Measurements from ENCODE around the gene RBM8A.
"Not testable (repeated sequence)": the region's sequence is repeated elsewhere in the genome, so short reads cannot be mapped to it uniquely, and the experiment has no call there.

RBM8A gene

GRCh38 chr1:145956361-145956760, 29.1 kb upstream of the RBM8A start:
- no peak for FAIRE-seq

- FAIRE-seq = no peak
Observed at GRCh38 chr1:145955436-145955835, 28.2 kb upstream of the RBM8A start.

GRCh38 chr1:145953861-145954260, 26.6 kb upstream of the RBM8A start:
- no peak for FAIRE-seq

- FAIRE-seq = no peak
Observed at GRCh38 chr1:145952903-145953302, 25.6 kb upstream of the RBM8A start.

- FAIRE-seq = no peak
Observed at GRCh38 chr1:145951526-145951925, 24.2 kb upstream of the RBM8A start.

DNA sequence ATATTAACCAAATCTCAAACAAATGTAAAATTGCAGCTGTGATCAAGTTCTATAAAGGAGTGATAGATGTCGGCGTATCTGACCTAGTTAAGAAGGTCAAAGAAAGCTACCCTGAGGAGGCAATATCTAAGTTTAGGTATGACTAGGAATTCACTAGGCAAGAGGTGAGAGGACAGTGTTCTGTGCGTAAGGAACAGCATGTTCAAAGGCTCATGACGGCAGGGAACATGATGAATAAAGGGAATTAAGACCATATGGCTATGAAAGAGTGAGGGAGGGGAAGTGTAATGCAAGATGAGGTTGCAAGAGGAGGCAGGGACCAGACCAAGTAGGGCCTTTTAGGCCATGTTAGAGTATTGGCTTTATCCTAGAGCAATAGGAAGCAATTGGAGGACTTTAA, 21.9 kb upstream of the RBM8A start:
- no peak for FAIRE-seq

- FAIRE-seq = no peak
Observed at GRCh38 chr1:145947551-145947950, 20.3 kb upstream of the RBM8A start.

GRCh38 chr1:145946477-145946986, 19.2 kb upstream of the RBM8A start:
- FAIRE-seq = no peak

- FAIRE-seq = no peak
Observed at GRCh38 chr1:145944532-145944931, 17.2 kb upstream of the RBM8A start.

- FAIRE-seq = no peak
Observed at GRCh38 chr1:145942871-145943270, 15.6 kb upstream of the RBM8A start.

DNA sequence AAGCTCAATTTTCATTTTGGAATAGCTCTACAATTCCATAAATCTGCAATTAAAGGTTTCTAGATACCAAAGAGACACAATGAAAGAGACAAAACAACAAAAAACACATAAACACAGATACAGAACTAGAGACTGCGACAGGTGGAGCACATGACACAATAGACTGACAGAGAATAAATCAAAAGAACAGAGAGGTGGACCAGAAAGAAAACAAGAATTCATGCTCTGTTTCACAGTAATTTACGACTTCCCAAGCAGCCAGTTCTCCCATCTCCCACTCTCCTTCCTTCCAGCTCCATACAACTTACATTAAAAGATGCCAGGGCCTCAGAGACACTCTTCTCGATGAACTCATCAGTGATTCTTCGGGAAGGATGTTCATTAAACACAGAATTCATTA, 15.1 kb upstream of the RBM8A start:
- no peak for FAIRE-seq

DNA sequence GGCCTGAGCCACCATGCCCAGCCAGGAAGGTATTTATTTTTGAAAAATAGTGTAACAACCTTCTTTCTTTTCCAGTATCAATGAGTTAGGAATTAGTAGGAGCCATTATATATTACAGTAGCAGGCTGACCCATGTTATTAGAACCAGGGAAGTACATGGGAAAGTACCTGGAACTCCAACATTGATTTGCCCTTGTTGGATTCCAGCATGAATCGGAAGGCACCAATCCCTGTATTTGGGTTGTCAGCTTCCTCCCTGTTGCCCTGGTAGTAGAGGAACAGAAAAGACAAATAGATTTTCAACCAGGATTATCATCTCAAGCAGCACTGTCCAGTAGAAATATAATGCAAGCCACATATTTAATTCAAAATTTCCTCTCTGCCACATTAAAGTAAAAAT, 10.2 kb upstream of the RBM8A start:
- no peak for FAIRE-seq

DNA sequence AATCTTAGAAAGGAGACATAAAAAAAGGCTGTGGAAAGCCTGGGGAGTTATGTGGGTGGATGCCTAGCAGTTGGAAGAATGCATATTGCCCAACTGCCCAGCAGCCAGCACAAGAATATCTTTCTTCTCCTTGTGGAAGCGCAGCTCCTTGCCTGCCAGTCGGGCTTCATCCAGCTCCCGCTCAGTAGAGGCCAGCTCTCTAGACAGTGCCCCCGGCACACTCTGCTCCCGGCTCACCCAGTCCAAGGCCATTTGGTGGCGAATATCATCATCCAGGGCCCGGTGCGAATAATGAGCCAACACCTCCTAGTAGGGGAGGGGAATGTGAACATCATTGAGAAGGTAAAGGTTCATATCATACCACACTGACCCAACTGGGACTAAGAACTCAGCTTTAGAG, 9.0 kb upstream of the RBM8A start:
- no peak for FAIRE-seq

DNA sequence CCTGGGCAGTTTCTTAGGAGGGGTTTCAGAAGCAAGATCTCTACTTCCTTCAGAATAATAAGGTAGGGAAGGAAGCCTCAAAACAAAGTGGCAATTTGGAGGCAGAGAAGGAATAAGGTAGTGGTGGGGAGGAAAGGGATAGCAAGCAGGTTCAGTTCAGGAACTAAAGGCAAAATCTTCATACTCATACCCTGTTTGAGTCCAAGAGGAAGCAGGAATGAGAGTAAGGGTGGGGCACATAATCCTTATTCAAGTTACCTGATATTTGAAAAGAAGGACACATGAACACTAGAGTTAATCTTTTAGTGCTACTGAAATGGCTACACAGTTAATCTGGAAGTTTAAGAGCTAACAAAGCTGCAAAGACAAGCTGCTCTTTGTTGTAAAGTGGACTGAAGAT, 8.4 kb upstream of the RBM8A start:
- FAIRE-seq = no peak

DNA sequence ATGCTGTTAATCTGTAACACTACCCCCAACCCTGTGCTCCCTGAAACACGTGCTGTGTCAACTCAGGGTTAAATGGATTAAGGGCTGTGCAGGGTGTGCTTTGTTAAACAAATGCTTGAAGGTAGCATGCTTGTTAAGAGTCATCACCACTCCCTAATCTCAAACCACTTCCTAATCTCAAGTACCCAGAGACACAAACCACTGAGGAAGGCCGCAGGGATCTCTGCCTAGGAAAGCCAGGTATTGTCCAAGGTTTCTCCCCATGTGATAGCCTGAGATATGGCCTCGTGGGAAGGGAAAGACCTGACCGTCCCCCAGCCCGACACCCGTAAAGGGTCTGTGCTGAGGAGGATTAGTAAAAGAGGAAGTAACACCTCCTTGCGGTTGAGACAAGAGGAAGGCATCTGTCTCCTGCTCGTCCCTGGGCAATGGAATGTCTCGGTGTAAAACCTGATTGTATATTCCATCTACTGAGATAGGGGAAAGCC, 5.3 kb upstream of the RBM8A start:
- FAIRE-seq = not testable (repeated sequence)

DNA sequence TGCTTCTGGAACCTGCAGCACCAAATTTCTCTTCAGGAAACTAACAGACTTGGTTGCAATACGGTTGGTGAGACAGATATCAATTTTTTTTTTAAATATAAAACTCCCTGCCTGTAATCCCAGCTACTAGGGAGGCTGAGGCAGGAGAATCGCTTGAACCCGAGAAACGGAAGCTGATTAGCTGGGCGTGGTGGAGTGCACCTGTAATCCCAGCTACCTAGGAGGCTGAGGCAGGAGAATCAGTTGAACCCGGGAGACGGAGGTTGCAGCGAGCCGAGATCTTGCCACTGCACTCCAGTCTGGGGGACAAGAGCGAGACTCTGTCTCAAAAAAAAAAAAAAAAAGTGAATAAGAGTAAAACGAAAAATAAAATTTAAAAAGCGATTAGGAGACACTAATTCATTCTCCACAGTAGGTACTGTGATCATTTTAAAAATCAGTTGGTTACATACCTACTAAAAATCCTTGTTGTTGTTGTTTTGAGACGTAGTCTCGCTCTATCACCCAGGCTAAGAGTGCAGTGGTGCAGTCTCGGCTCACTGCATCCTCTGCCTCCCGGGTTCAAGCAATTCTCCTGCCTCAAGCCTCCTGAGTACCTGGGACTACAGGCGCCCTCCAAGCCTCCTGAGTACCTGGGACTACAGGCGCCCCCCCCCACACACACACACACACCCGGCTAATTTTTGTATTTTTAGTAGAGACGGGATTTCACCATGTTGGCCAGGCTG, 796 bp upstream of the RBM8A start:
- no peak for FAIRE-seq

DNA sequence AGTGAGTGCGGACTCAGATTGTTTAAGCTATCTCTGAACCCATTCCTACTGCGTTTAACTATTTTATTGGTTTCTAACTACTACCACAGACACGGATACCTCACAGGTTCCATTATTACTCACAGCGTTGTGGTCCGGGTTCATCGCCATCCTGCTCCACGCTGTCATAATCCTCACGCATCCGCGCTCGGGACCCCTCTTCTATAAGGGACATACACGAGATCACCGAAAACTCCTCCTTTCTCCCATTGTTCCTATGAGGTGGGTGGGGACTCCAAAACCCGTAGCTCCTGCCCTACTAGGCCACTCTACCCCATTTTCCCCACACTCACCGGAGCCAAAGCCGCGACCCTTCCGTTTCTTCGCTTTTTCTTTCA, 610 bp downstream of the RBM8A start:
- FAIRE-seq = no peak

DNA sequence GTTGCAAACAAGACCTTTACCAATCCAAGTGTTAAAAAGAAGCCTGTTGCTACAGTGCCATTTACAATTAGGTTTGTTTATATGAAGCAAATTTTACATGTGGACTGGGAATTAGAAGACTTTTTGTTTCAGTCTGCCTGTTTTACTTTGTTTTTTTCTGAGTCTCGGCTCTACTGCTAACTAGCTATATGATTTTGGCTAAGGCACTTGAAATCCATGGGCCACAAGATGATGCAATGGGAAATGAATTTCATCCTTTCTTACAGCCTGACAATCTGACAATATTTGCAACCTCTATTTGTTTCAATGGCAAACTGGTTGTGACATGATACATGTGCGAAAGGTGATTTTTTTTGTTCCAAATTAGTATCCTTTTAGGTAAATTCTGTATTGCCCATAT, 5.0 kb downstream of the RBM8A start:
- no peak for FAIRE-seq

DNA sequence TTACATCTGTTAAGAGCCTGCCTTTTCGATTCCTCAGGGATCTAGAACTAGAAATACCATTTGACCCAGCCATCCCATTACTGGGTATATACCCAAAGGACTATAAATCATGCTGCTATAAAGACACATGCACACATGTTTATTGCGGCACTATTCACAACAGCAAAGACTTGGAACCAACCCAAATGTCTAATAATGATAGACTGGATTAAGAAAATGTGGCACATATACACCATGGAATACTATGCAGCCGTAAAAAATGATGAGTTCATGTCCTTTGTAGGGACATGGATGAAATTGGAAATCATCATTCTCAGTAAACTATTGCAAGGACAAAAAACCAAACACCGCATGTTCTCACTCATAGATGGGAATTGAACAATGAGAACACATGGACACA, 7.0 kb downstream of the RBM8A start:
- not testable (repeated sequence) for FAIRE-seq

DNA sequence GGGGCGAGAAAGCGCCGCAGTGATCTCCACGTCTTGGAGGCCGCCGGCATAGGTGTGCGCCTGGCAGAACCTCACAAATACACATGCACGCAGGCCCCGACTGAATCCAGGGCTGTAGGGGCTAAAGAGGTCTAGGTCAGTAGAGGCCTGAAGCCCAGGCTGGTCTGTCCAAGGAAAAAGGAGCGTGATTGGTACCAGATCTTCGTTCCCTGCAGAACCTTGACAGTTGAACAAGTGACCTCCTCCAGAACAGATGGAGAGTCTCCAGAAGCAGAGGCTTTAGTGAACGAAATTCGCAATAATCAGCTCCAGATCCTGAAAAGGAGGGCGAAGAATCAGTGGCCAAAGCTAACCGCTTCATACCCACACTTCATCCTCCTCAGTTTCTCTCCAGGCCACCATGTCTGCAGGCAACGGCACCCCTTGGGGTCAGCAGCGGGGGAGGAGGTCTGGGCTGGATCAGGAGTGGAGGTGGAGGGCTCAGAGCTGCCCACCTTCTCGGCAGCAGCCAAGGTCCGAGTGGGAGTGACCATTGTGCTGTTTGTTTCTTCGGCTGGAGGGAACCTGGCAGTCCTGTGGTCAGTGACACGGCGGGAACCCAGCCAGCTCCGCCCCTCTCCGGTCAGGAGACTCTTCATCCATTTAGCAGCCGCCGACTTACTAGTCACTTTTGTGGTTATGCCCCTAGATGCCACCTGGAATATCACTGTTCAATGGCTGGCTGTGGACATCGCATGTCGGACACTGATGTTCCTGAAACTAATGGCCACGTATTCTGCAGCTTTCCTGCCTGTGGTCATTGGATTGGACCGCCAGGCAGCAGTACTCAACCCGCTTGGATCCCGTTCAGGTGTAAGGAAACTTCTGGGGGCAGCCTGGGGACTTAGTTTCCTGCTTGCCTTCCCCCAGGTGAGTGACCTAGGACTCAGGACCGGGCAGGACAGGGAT, 8.0 kb downstream of the RBM8A start:
- FAIRE-seq = no peak

GRCh38 chr1:145918144-145918991, 8.9 kb downstream of the RBM8A start, which contains the start of gene PEX11B:
TSS of gene PEX11B (minus strand) at chr1:145918717. CDS start at chr1:145918688, 29 bp downstream.
- peak; percentile 72 for FAIRE-seq

DNA sequence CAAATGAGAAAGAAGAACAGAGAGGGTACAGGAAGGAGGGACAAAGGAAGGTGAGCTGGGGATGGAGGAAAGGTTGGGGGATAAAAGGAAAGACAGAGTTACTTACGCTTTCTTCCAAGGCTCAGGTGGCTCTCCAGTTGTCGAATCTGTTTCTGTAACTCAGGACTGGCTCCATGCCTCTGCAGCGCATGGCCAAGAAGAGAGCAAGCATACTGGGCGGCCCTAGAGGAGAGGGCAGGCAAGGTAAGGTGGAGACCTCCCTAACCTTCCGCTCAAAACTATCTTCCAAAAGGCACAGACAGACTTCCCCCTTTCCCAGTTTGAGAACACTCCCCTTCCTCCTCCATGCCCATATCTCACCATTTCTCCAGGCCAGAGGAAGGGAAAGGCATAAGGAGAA, 9.7 kb downstream of the RBM8A start:
- FAIRE-seq = no peak

- no peak for FAIRE-seq
Observed at GRCh38 chr1:145916745-145917144, 10.5 kb downstream of the RBM8A start.
